Activated CD4-positive, alpha-beta T cell treated with anti-CD3 and anti-CD28 coated beads for 24 hours (primary cell): Measurements from ENCODE around the gene ATP5F1D.
"Not testable (repeated sequence)": the region's sequence is repeated elsewhere in the genome, so short reads cannot be mapped to it uniquely, and the experiment has no call there.

Experiments
- DNase-seq, 2 donors: peaks; one replicate each; pipeline ENCODE4 v3.0.0-alpha.2; 2020; ENCODE audit warnings: low read depth in 2 of 2

Gene ATP5F1D

GRCh38 chr19:1241417-1242095 is at the start of gene ATP5F1D:
ATP5F1D (plus strand) TSS chr19:1241751; CDS start chr19:1241851, 100 bp downstream.
- peak; percentile 85 to 94 for DNase-seq

DNA sequence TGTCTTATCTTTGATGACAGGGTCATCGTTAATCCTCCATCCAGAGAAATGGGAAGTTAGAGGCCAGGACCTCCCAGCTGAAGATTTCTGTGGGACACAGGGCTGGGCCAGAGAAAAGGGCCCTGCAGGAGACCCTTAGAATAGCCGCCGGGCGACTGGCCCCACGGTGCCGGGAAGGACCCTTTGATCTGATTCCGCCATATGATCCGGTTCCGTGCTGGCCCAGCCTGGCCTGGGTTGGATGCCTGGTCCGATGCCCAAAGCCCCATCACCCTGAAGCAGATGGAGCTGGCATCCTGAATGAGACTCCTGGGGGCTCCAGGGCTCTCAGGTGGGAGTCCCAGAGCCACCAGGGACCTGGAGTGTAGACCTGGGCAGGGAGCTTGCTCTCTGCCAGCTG is 42.0 kb upstream of the ATP5F1D start:
- no peak for DNase-seq

- DNase-seq = not testable (repeated sequence)
Observed at GRCh38 chr19:1200614-1201013, 40.9 kb upstream of the ATP5F1D start.

DNA sequence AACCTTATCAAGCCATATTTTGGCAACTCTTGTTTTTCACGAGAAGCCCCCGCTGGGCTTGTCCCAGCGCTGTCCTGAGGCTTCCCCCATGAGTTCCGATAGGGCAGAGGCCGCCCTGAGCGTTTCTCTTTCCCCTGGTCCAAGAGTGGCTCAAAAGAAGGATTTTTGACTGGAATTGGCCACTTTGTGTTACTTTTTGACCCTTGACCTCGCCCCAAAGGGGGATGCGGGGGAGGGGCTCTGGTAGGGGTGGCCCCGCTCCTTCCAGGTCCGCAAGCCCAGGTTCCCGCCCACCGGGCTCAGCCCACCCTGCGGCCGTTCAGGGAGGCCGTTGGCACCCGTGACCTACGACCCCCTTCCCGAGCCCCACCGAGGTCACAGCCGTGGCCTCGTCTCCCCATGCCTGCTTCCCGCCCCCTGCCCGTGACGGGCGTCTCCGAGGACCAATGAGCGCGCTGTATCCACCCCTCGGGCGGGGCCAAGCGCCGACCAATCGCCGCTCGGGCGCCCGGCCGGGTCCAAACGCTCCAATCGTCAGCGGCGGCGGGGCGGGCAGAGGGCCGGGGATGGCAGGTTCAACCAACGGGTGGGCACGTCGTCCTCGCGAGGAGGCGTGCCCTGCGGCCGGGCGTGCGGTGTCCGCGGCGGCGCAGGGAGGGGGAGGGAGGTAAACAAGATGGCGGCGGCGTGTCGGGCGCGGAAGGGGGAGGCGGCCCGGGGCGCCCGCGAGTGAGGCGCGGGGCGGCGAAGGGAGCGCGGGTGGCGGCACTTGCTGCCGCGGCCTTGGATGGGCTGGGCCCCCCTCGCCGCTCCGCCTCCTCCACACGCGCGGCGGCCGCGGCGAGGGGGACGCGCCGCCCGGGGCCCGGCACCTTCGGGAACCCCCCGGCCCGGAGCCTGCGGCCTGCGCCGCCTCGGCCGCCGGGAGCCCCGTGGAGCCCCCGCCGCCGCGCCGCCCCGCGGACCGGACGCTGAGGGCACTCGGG is 36.1 kb upstream of the ATP5F1D start, which contains the start of gene STK11:
Gene STK11, plus strand, starts transcription at position 665 of the 986 bp plus-strand sequence. CDS start 1,136 bp downstream, outside the sequence.
- peak; percentile 99 for DNase-seq

GRCh38 chr19:1206150-1206863 is 35.2 kb upstream of the ATP5F1D start:
- no peak for DNase-seq

DNA sequence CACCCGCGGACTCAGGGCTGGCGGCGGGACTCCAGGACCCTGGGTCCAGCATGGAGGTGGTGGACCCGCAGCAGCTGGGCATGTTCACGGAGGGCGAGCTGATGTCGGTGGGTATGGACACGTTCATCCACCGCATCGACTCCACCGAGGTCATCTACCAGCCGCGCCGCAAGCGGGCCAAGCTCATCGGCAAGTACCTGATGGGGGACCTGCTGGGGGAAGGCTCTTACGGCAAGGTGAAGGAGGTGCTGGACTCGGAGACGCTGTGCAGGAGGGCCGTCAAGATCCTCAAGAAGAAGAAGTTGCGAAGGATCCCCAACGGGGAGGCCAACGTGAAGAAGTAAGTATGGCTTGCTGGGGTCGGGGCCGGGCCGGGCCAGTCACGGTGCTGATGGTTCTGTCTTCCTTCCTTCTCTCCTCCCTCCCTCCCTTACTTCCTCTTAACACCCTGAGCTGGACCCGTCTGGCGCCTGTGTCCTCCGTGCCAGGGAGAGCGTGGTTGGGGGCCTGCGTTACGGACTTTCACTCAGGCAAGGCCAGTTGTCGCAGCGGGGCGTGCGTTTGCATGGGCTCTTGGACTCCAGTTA is 34.6 kb upstream of the ATP5F1D start:
- DNase-seq = no peak

DNA sequence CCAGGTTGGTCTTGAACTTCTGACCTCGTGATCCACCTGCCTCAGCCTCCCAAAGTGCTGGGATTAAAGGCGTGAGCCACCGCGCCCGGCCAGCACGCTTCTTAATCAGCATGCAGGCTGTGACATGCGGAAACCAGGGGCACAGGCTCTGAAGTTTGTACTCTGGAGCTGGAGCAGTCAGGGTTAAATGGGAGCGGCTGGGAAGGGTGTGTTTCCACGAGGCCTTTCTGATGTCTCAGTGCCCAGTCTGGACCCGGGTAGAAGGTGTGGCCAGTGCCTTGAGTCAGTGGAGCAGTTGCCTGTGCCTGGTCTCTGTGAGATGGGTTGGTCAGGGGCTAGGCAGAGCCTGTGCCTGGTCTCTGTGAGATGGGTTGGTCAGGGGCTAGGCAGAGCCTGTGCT is 32.7 kb upstream of the ATP5F1D start:
- not testable (repeated sequence) for DNase-seq

- no peak for DNase-seq
Observed at GRCh38 chr19:1210227-1210538, 31.4 kb upstream of the ATP5F1D start.

DNA sequence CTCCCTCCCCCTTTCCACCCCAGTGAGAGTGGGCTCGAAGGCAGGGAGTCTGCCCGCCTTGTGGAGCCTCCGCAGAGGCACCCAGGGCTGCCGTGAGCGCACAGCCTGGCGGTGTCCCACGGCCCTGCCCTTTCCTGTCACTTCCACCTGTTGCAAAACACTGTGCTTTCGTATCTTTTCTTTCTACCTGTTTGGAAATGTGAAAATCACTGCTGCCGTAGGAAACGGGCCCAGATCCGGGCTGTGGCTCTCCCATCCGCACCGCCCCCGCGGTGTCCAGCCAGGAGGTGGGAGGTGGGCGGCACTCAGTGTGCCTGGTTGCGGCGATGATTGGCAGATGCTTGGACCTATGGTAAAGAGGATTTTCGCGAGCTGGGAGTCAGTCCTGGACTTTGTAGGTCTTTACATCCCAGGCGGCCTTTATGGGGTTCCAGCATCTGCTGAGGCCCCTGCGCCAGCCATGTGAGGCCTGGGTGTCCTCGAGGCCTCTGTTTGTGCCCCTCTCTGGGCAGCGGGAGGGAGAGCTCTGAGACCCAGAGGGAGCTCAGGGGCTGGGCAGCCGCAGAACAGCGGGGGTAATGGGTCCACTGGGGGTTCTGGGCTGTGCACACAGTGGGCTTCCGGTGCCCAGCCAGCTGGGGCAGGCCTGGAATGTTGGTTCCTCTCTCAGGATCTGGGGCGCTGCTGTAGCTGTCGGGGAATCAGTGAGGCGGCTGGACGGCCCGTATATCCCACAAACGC is 29.9 kb upstream of the ATP5F1D start:
- no peak for DNase-seq

DNA sequence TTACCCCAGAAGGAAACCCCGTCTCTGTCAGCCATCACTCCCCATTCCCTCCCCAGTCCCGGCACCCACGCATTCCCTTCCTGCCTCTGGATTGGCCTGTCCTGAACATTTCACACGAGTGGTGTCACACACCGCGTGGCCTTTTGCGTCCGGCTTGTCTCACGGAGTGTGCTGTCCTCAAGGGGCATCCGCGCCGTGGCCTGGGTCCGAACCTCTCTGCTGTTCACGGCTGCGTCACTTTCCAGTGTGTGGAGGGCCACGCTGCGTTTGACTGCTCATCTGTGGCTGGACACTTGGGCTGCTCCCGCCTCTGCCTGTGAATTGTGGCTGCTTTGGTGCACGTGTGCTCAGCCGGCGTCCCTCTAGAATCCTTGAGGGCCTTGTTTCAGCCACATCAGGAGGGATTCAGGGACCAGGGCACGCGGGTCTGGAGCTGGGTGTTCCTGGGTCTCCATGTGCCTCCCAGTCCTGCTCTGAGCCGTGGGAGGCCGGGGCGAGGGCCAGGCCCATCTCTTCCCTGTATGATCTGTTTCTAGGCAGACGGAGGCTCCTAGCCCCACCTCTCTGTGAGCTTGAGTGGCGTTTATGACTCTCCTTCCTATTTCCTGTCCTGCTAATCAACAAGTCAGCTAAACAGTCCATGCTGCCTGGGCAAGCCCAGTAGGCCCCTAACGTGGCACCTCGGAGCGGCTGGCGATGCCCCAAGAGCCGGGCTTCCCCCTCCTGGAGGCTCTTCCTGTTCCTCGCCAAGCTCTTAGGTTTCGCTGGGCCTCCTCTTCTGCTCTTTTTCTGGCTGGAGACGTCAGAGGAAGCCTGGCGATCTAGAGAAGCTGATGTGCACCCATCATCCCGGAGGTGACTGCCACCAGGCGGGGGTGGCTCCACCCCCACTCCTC is 27.9 kb upstream of the ATP5F1D start:
- no peak for DNase-seq

DNA sequence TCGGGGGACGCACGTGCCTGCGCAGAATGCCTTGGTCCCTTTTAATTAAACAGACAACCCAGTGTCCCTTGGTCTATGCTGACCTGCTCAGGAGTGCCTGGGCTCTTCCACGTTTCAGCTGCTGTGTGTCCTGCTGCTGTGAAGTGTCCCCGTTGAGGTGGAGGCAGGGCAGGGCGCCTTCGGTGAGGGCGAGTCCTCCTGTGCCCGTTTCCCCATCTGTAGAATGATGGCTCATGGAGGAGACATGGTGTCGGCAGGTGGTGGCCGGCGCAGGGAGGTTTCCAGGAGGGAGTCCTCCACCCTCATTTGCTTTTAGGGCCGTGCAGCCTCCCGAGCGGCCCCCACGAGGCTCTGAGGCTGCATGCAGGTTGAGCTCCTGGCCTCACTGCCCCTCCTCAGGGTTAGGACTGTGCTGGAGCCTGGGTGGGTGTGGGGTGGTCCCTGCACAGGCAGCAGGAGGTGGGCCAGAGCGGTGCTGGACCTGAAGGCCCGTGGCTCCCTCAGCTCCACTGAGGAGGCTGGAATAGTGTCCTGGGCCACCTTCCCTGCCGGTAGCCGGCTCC is 27.2 kb upstream of the ATP5F1D start:
- no peak for DNase-seq

DNA sequence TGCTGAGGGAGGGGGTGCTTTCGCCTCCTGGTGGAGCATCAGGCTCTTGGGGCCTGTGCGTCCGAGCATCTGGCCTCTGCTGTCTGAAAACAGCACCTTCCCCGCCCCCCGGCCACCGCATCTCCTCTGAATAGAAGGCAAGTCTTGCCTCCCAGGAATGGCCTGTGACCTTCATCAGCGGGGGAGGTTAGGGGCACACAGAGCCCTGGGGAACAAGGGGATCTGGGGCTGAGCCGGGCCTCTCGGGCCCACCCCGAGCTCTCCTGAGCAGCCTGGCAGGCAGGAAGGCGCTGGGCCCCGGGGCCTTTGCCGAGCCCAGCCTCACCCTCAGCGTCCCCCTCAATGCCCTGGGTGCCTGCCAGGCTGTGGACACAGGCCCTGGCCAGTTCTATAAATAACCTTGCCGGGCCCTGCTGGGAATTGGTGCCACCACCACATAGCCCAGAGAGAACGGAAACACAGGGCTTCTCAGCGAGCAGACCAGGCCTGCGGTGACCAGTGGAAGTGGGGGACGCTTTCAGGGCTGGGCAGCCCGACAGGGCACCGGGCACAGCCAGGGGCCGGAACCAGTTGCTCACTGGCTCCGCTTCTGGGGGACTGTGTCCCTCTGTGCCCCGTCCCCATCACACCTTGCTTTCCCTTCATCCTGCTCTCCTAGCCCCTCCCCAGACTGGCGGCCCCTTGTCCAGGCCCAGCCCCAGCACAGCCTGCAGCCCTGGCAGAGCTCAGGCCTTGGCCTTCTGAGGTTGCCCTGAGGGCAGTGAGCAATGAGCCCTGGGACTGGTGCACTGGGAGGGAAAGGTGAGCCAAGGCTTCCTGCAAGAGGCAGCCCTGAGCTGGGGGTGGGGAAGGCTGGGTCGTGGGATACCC is 26.5 kb upstream of the ATP5F1D start:
- DNase-seq = no peak

DNA sequence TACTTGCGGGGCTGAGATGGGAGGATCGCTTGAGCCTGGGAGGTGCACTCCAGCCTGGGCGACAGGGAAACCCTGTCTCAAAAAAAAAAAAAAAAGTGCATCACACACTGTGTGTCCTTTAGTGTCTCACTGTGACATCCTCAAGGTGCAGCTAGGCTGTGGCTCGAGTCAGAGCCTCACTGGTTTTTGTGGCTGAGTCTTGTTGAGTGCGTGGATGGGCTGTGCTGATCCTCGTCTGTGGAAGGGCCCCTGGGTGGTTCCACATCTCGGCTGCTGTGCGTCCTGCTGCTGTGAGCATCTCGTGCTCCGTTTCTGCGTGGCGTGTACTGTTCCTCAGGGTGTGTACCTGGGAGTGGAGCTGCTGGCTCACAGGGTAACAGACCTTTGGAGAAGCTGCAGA is 24.8 kb upstream of the ATP5F1D start:
- no peak for DNase-seq

DNA sequence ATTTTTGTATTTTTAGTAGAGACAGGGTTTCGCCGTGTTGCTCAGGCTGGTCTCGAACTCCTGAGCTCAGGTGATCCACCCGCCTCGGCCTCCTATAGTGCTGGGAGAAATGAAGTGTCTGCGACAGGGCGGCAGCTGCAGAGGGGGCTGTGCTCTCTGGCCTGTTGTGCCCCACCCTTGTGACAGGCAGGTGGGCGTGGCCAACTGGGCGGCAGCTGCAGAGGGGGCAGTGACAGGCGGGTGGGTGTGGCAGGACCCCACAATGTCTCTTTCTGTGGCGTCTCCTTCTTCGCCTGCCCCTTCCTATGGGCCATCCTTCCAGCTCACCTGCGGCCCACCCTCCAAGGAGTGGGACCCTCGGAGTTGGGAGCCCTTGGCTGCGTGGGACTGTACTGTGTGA is 24.2 kb upstream of the ATP5F1D start:
- no peak for DNase-seq

- DNase-seq = no peak
Observed at GRCh38 chr19:1218751-1219567, 22.6 kb upstream of the ATP5F1D start.

GRCh38 chr19:1219786-1220476 is 21.6 kb upstream of the ATP5F1D start:
- no peak for DNase-seq

DNA sequence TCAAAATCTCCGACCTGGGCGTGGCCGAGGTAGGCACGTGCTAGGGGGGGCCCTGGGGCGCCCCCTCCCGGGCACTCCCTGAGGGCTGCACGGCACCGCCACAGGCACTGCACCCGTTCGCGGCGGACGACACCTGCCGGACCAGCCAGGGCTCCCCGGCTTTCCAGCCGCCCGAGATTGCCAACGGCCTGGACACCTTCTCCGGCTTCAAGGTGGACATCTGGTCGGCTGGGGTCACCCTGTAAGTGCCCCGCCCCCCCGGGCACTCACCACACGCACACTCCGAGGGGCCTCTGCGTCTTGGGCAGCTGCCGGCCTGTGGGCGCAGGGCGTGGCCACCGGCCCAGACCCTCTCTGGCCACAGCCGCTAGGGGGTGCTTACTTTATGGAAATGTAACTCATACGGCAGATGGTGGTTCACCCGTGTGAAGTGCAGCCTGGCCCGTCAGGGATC is 21.0 kb upstream of the ATP5F1D start:
- no peak for DNase-seq
